Measurements from ENCODE around the gene ZNF740.

Gene ZNF740

DNA sequence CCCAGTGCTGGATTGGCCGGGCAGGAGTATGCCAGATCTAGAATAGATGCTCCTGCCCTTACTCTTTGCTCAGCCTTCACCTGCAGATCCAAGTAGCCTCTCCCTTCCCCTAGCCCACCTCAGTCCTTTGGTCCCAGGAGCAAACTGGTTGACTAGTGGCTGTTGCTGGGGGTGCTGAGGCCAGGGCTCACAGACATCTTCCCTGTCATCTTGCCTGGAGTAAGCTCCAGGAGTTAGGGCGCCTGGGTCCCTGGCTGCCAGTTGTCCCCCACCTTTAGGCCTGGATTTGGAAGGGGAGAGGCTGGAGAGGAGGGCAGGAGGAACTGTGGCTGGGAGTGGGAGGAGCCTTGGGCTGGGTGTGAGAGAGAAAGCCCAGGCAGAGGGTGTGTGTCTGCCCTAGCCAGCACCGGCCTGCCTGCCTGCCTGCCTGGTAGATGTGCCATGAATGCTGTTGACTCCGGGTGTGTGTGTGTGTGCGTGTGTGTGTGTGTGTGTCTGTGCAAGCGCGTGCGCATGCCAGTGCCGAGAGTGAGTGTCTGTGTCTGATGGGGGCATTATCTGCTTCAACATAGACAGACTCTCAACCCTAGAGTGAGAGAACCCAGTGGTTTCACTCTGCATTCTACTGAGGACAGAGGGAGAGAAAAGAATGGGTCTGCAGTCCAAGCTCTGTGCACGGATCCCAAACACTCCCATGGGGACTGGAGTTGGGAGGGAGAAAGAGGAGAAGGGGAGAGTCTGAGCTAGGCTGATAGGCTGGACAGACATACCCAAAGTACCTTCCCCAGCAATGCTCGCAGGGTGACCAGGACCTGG lies 52.3 kb downstream of the ZNF740 start:
- H3K4me1 ChIP-seq: peaks cover 11 to 69% (median 48%) of the 10 kb centered on the region in 4 donors
- peak overlapping the region; percentile 66 to 90 for H3K4me3 ChIP-seq
- H3K9me3 ChIP-seq: no peaks in the 10 kb centered on the region
- H3K27ac ChIP-seq: peak overlapping the region; percentile 88 to 96
- intact Hi-C loops (cut with DNase I; ENCODE audit: low total_unique reads): no loop called here
- H3K36me3 ChIP-seq: peaks cover 0 to 2% (median 0%) of the 10 kb centered on the region in 3 donors
- H3K27me3 ChIP-seq: no peaks in the 10 kb centered on the region
- TF ChIP-seq, protein P1, sequence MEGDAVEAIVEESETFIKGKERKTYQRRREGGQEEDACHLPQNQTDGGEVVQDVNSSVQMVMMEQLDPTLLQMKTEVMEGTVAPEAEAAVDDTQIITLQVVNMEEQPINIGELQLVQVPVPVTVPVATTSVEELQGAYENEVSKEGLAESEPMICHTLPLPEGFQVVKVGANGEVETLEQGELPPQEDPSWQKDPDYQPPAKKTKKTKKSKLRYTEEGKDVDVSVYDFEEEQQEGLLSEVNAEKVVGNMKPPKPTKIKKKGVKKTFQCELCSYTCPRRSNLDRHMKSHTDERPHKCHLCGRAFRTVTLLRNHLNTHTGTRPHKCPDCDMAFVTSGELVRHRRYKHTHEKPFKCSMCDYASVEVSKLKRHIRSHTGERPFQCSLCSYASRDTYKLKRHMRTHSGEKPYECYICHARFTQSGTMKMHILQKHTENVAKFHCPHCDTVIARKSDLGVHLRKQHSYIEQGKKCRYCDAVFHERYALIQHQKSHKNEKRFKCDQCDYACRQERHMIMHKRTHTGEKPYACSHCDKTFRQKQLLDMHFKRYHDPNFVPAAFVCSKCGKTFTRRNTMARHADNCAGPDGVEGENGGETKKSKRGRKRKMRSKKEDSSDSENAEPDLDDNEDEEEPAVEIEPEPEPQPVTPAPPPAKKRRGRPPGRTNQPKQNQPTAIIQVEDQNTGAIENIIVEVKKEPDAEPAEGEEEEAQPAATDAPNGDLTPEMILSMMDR (IDR thresholded peaks at IDR 0.05): no peak
- DNase-seq: peak; percentile 74 to 89

DNA sequence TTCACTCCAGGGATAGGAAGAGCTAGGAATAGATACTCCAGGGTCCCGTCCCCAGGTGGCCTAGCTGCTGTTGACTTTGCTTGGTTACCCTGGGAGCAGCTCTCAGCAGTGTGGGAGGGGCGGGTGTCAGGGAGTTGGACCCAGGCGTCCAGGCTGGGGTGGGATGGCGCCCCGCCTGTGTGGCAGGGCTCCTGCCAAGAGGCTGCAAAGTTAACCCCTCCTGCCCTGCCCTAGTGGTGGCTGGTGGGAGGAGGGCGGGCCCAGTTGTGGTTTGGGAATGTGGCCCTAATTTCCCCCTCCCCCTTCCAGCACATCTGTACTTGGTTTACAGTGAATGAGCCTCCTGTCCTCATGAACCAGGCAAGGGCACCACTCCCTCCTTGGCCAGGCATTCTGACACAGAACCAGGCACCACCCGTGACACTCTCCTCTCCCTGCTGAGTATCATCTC lies 53.2 kb downstream of the ZNF740 start:
- Histone ChIP-seq H3K27ac (peak overlapping the region; percentile 88 to 96), H3K27me3 (no peaks in the 10 kb centered on the region), H3K36me3 (no peaks in the 10 kb centered on the region), H3K4me3 (peak overlapping the region in 1 of 2 donors; percentile 90), H3K9me3 (no peaks in the 10 kb centered on the region), H3K4me1 (peaks cover 11 to 65% (median 45%) of the 10 kb centered on the region in 4 donors)
- TF ChIP-seq, protein P1 (IDR thresholded peaks at IDR 0.05): no peak
- intact Hi-C loops (cut with DNase I; ENCODE audit: low total_unique reads): no loop called here
- no peak for DNase-seq

DNA sequence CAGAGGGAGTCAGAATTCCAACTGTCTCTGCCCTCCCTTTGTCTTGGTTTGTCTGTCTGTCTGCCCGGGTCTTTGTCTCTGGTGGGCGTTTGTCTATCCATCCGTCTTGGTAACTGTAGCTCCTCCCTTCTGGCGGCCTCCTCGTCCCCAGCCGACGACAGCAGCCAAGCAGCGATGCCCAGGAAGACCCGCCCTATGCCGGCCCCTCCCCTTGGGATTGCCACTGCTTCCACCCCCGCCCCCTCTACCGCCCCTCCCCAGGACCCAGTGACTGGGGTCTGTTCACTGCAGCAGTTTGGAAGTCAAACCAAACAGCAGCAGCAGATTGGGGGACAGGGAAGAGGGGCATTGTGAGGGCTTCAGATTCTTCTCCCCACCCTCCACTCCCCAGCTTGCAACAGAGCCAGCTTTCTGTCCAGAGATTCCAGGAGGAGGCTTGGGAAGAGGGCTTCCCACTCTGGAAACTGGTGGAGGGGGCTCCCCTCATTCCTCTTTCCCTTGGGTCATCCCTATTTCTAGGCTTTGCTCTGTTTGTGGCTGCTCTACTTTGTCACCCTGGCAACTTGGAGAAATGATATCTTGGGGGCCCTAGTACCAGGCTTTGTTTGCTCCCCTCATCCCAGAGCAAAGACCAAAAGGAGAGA lies 53.9 kb downstream of the ZNF740 start:
- TF ChIP-seq, protein P1 (IDR thresholded peaks at IDR 0.05): no peak
- H3K27me3 ChIP-seq: no peaks in the 10 kb centered on the region
- DNase-seq: peak in 1 of 2 donors; percentile 81
- no peak overlapping the region for H3K4me3 ChIP-seq
- H3K4me1 ChIP-seq: peaks cover 11 to 58% (median 40%) of the 10 kb centered on the region in 4 donors
- no peaks in the 10 kb centered on the region for H3K9me3 ChIP-seq
- no peaks in the 10 kb centered on the region for H3K36me3 ChIP-seq
- H3K27ac ChIP-seq: peak overlapping the region; percentile 88 to 96
- intact Hi-C loops (cut with DNase I; ENCODE audit: low total_unique reads): no loop called here

DNA sequence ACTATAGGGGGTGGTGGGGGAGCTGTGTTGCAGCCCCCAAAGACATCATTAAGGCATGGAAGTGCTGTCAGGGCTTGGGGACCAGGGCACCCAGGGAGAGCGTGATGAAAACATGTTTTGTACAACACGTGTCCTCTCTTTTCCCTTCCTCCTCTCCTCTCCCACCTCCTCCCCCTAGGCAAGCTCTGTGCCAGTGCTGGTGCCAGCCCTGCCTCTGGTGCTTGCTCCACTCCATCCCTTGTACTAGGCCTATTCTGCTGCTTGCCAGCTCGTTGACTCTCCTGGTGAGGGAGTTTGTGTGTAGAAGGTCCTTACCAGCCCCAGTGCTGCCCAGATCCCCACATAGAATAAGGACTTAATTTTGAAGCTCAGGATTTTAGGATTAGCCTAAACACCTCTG lies 54.6 kb downstream of the ZNF740 start:
- Histone ChIP-seq H3K4me3 (no peak overlapping the region), H3K36me3 (no peaks in the 10 kb centered on the region), H3K27me3 (no peaks in the 10 kb centered on the region), H3K27ac (peak overlapping the region in 1 of 2 donors; percentile 96), H3K4me1 (peaks cover 11 to 51% (median 34%) of the 10 kb centered on the region in 4 donors), H3K9me3 (no peaks in the 10 kb centered on the region)
- TF ChIP-seq, protein P1 (IDR thresholded peaks at IDR 0.05): no peak
- no peak for DNase-seq
- intact Hi-C loops (cut with DNase I; ENCODE audit: low total_unique reads): no loop called here

DNA sequence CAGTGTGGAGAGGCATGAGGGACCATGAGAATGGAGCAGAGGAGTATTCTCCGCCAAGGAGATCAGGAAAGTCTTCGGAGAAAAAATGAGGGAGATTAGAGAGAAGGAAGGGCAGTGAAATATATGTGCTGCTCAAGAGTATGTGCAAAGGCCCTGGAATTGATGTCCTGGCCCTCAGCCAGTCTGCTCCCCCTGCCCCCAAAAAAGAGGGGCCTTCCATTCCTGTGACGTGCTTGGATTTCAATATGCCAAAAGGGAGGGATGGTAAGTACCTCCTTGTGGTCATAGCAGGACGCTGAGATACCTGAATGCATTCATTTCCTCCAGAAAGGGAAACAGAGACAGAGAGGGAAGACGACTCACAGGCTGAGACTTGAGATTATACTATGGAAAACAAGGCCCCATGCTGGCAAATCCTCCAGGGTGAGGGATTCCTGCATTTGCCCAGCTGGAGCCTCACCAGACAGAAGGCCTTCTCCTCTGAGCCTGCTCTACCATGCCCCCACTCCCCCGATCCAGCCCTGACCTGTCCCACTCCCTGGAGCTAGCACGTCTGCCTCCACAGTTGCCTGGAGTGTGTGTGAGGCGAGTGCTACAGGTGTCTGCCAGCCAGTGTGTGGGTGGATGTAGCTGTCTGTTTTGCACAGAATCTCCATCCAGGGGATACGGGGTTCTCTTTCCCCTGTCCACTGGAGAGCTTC lies 55.4 kb downstream of the ZNF740 start:
- intact Hi-C loops (cut with DNase I; ENCODE audit: low total_unique reads): no loop called here
- TF ChIP-seq, protein P1 (IDR thresholded peaks at IDR 0.05): no peak
- Histone ChIP-seq H3K36me3 (no peaks in the 10 kb centered on the region), H3K4me1 (peaks cover 11 to 43% (median 28%) of the 10 kb centered on the region in 4 donors), H3K27ac (no peak overlapping the region), H3K27me3 (no peaks in the 10 kb centered on the region), H3K9me3 (no peaks in the 10 kb centered on the region), H3K4me3 (no peak overlapping the region)
- DNase-seq: no peak
